Duodenal mucosa (tissue), 2 donors: ENCODE results near the gene PTPRF.

Source experiments
- H3K27ac ChIP-seq: one replicate; pipeline ENCODE4 v1.7.0; 2013; ENCODE audit warnings: low read depth, low read length
- H3K27me3 ChIP-seq, 2 donors: one replicate each; pipeline ENCODE4 v1.7.0; 2013; ENCODE audit warnings: low read length in 2 of 2, control low read depth in 1 of 2; ENCODE audit not compliant: insufficient read depth in 2 of 2, control insufficient read depth in 1 of 2
- H3K36me3 ChIP-seq, 2 donors: one replicate each; pipeline ENCODE4 v1.7.0; 2013; ENCODE audit warnings: low read length in 2 of 2, control low read depth in 1 of 2; ENCODE audit not compliant: insufficient read depth in 2 of 2, control insufficient read depth in 1 of 2
- H3K4me1 ChIP-seq, 2 donors: one replicate each; pipeline ENCODE4 v1.7.0; 2013; ENCODE audit warnings: low read length in 2 of 2, control low read depth in 1 of 2; ENCODE audit not compliant: insufficient read depth in 2 of 2, control insufficient read depth in 1 of 2
- H3K4me3 ChIP-seq, 2 donors: one replicate each; pipeline ENCODE4 v1.7.0; 2013; ENCODE audit warnings: low read length in 2 of 2, low read depth in 1 of 2
- H3K9ac ChIP-seq, 2 donors: one replicate each; pipeline ENCODE4 v1.7.0; 2013; ENCODE audit warnings: low read length in 2 of 2, low read depth in 1 of 2
- H3K9me3 ChIP-seq, 2 donors: one replicate each; pipeline ENCODE4 v1.7.0; 2013; ENCODE audit warnings: low read length in 2 of 2, control low read depth in 1 of 2; ENCODE audit not compliant: control insufficient read depth in 1 of 2

PTPRF gene

DNA sequence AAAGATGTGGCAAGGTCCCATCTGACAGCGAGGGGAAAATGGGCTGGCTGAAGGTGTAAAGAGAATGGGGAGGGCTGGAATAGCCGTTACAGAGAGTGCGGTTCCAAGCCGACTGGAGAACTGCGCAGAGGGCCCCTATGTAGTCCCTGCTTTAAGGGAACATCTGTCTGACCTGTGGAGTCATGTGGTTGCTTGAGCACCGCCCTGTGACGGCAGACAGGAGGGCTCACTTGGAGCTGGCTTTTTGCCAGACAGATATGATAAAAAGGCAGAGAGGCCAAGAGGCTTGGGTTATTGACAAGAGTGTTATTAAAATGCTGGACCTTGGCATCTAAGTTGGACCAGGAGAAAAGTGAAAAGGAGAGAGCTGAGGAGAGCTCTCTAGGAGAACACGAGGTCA, 5.9 kb upstream of the PTPRF start:
- Histone ChIP-seq H3K27ac (peak overlapping the region; percentile 59), H3K4me1 (peaks cover 14 to 22% of the 10 kb centered on the region in 2 donors), H3K4me3 (peak overlapping the region in 1 of 2 donors; percentile 11), H3K9ac (peak overlapping the region; percentile 12 to 46), H3K9me3 (no peaks in the 10 kb centered on the region), H3K36me3 (no peaks in the 10 kb centered on the region), H3K27me3 (no peaks in the 10 kb centered on the region)

DNA sequence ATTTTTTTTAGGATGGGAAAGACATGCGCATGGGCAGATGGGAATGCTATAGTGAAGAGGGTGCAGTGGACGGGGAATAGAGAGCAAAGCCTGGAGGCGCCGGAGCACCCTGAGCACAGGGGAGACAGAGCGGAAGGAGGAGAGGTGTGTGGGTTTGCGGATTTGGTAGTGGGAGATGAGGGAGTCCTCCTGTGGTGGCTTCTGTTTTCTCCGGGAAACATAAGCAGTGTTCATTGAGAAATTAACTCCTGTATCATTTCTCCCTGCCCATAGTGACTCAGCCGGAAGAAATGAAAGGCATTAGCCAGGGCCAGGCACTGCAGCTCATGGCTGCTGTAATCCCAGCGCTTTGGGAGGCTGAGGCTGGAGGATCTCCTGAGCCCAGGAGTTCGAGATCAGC, 4.7 kb upstream of the PTPRF start:
- peaks cover 17 to 29% of the 10 kb centered on the region in 2 donors for H3K4me1 ChIP-seq
- H3K27me3 ChIP-seq, result no peaks in the 10 kb centered on the region
- peak overlapping the region; percentile 2 to 18 for H3K4me3 ChIP-seq

GRCh38 chr1:43527111-43527878, 3.4 kb upstream of the PTPRF start:
- Histone ChIP-seq H3K9ac (no peak overlapping the region), H3K36me3 (no peaks in the 10 kb centered on the region), H3K4me1 (peaks cover 20 to 29% of the 10 kb centered on the region in 2 donors), H3K27me3 (no peaks in the 10 kb centered on the region), H3K9me3 (no peaks in the 10 kb centered on the region), H3K4me3 (no peak overlapping the region), H3K27ac (no peak overlapping the region)

More for the DNA sequence above, 4.7 kb upstream of the PTPRF start:
- Histone ChIP-seq H3K36me3 (no peaks in the 10 kb centered on the region), H3K27ac (no peak overlapping the region), H3K9ac (no peak overlapping the region), H3K9me3 (no peaks in the 10 kb centered on the region)

GRCh38 chr1:43529206-43529731, 1.4 kb upstream of the PTPRF start:
- Histone ChIP-seq H3K4me3 (no peak overlapping the region), H3K9ac (no peak overlapping the region), H3K36me3 (no peaks in the 10 kb centered on the region), H3K27me3 (no peaks in the 10 kb centered on the region), H3K27ac (no peak overlapping the region), H3K9me3 (no peaks in the 10 kb centered on the region), H3K4me1 (peaks cover 29% of the 10 kb centered on the region in 2 donors)

DNA sequence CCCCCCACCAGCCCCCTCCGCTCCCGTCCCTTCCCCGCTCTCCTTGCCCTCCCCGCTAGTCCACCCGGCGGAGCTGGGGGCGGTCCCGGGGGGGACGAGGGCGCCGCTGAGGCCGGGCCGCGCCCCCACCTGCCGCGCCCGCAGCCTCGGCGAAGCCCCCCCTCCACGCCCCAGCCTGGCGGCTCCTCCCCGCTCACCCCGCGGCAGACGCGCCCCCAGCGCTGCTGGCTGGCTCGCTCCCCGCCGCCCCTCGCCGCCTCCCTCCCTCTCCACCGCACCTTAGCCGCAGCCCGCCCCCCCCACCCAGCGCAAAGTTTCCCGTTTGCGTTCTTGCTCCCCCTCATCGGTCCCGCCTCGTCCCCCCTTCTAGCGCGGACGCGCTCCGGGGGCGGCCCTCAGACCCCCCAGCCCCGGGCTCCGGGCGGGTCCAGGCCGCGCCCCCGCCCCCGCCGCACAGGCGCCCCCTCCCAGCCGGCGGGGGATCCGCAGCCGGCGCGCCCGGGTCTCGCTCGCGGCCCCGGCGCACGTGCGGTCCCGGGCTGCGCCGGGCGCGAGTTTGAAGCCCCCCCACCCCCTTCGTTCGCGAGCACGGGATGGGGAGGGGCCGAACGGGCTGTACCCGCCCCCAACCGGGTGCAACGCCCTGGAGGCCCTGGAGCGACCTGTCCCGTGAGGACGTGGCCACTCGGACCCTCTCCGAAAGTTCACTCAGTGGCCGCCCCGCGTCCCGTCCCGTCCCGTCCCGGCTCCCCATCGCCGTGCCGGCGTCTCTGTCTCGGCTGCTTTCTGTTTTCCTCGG, 623 bp downstream of the PTPRF start:
- no peaks in the 10 kb centered on the region for H3K27me3 ChIP-seq
- no peaks in the 10 kb centered on the region for H3K9me3 ChIP-seq
- peaks cover 41 to 44% of the 10 kb centered on the region in 2 donors for H3K4me1 ChIP-seq
- peak overlapping the region; percentile 61 for H3K27ac ChIP-seq
- H3K9ac ChIP-seq, result peak overlapping the region; percentile 56 to 77
- H3K4me3 ChIP-seq, result peak overlapping the region; percentile 78 to 80
- H3K36me3 ChIP-seq, result no peaks in the 10 kb centered on the region

GRCh38 chr1:43531906-43532584, 1.4 kb downstream of the PTPRF start:
- H3K36me3 ChIP-seq, result no peaks in the 10 kb centered on the region
- peak overlapping the region; percentile 78 to 80 for H3K4me3 ChIP-seq
- no peaks in the 10 kb centered on the region for H3K9me3 ChIP-seq
- peaks cover 48 to 51% of the 10 kb centered on the region in 2 donors for H3K4me1 ChIP-seq
- peak overlapping the region; percentile 55 for H3K27ac ChIP-seq
- H3K27me3 ChIP-seq, result no peaks in the 10 kb centered on the region
- H3K9ac ChIP-seq, result peak overlapping the region; percentile 56 to 77

DNA sequence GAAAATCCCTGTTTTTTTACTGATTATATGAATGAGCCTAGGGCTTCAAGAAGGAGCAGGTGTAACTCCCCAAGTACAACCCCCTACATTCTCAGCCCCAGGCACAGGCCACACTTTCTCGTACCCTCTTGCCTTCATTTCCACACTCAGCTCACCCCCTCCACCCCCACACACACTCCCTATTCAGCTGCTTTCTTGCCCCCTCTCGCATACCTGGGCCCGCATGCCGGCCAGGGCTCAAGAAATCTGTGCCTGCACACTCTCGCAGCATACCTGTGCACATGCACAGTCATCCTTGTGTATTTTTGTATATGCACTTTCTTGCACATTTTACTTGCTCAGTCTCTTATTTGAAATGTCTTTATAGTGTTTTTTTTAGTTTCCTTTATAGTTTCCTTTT, 2.0 kb downstream of the PTPRF start:
- peak overlapping the region; percentile 78 to 80 for H3K4me3 ChIP-seq
- no peaks in the 10 kb centered on the region for H3K9me3 ChIP-seq
- H3K27ac ChIP-seq, result peak overlapping the region; percentile 55
- H3K36me3 ChIP-seq, result no peaks in the 10 kb centered on the region
- H3K9ac ChIP-seq, result peak overlapping the region; percentile 56 to 77
- H3K27me3 ChIP-seq, result no peaks in the 10 kb centered on the region
- peaks cover 55 to 58% of the 10 kb centered on the region in 2 donors for H3K4me1 ChIP-seq

DNA sequence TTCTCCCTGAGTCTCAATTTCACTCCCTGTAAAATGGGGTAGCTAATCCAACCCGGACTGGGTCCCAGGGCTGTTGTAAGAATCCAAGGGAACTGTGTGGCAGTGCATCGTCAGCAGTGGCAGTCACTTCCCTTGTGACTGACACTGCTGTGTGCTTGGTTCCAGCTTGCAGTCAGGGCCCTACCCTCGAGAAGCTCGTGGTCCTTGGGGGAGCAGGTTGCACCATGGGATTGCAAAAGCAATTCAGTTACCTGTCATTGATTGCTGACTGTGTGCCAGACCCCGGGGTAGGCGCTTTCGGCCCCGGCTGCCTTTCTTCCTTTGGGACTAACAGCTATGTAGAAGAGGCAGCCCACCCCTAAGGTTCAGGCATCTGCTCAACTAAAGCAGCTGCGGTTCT, 2.9 kb downstream of the PTPRF start:
- Histone ChIP-seq H3K9me3 (no peaks in the 10 kb centered on the region), H3K9ac (peak overlapping the region; percentile 22 to 77), H3K27me3 (no peaks in the 10 kb centered on the region), H3K27ac (no peak overlapping the region), H3K36me3 (peaks cover 4 to 7% of the 10 kb centered on the region in 2 donors), H3K4me3 (no peak overlapping the region), H3K4me1 (peaks cover 61 to 65% of the 10 kb centered on the region in 2 donors)

DNA sequence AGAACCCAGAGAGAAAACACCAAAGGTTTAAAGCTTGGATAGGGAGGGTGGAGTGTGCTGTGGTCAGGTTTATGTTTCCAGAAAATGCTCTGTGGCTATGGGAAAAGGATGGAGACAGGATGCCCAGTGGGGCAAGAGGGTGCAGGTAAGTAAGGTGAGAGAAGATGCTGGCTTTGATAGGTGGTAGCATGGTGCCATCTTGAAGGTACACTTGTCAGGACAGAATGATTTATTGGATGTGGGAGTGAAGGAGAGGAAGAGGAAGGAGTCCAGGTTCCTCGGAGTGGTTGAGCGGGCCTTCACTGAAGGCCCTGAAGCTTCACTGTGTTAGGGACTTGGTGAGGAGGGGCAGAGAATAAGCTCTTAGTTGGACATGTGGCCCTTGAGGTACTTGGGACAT, 3.6 kb downstream of the PTPRF start:
- no peaks in the 10 kb centered on the region for H3K27me3 ChIP-seq
- no peak overlapping the region for H3K9ac ChIP-seq
- peaks cover 11 to 13% of the 10 kb centered on the region in 2 donors for H3K36me3 ChIP-seq
- peaks cover 61 to 64% of the 10 kb centered on the region in 2 donors for H3K4me1 ChIP-seq
- no peaks in the 10 kb centered on the region for H3K9me3 ChIP-seq
- H3K27ac ChIP-seq, result no peak overlapping the region
- no peak overlapping the region for H3K4me3 ChIP-seq
